Stimulated activated CD8-positive, alpha-beta memory T cell treated with anti-CD3 and anti-CD28 coated beads, Interleukin-7, amount 100 ng/mL, for 48 hours (primary cell): ENCODE measurements around the gene ADGRB3.
"Not testable (repeated sequence)": the region's sequence is repeated elsewhere in the genome, so short reads cannot be mapped to it uniquely, and the experiment has no call there.

Experiments
- DNase-seq, 2 donors: peaks; one replicate each; pipeline ENCODE4 v3.0.0-alpha.2; 2020; ENCODE audit warnings: low read depth in 1 of 2; ENCODE audit errors: extremely low read depth in 1 of 2

The ADGRB3 gene

DNA sequence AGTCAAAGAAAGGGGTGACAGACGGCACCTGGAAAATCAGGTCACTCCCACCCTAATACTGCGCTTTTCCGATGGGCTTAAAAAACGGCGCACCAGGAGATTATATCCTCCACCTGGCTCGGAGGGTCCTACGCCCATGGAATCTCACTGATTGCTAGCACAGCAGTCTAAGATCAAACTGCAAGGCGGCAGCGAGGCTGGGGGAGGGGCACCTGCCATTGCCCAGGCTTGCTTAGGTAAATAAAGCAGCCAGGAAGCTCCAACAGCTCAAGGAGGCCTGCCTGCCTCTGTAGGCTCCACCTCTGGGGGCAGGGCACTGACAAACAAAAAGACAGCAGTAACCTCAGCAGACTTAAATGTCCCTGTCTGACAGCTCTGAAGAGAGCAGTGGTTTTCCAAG lies 277.7 kb downstream of the ADGRB3 start:
- DNase-seq, result not testable (repeated sequence)

DNA sequence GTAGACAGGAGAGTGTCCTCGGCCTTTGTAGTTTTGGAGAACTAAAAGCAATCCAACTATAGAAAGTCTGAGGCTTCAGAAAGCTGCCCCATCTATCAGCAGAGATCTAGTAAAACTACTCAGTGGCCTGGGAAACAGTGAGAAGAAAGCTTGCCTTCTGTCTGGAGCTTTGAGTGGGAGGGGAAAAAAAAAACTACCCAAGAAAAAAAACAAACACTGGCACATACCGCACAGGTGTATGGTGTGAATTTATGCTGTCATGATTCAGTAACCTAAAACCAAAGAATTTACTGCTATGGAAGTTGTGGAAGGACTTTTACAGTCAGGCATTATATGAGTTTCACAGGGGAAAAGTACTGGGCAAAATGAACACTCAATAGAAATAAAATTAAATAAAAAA lies 280.5 kb downstream of the ADGRB3 start:
- no peak for DNase-seq

DNA sequence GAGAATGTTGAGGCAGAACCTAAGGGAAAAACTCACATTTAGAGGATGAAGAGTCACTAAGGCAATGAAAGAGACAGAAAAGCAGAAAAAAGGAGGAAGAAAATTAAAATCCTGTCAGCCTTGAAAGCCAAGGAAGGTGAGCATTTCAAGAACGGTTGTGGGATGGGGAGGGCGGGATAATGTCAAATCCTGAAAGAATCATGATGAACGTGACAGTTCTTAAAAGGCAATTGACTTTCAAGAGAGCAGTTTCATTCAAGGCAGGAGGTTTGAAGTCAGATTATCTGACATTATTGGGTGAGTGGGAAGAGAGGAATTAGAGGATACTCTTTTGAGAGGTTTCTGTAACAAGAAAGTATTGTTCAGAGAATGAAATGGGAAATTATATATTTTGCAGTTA lies 284.5 kb downstream of the ADGRB3 start:
- no peak for DNase-seq

DNA sequence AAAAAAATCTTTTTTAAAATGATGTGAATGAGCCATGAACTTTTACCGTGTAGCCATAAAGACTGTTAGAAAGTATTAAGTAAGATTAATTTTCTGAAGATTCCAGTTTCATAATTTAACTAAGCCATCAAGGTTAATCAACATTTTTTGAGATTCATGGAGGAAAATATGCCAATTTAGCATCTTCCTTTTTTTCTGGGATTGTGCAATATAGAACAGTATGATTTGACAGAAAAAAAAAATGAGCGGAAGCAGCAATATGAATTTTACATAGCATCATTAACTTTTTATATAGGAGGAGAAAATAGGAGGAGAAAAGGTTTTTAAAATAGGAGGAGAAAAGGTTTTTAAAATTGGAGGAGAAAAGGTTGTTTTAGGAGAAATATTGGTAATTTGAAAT lies 306.3 kb downstream of the ADGRB3 start:
- no peak for DNase-seq

DNA sequence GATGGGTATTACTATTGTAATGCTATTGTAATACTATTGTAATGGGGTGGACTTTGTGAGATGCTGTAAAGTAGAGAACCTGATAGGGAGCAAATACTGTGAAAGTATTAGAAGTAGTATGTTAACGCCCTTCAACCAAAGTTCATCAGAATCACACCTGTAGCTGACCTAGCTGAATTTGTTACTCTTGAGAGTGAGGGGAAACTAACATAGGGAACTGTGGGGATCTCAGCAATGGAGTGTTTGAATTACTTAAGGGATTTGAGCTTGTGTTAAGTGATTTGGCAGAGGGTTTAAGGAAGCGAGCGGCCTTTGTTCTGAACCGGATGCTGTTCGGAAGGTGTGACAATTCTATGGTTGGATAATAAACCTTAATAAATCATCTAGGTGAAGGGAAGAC lies 312.6 kb downstream of the ADGRB3 start:
- DNase-seq, result no peak

DNA sequence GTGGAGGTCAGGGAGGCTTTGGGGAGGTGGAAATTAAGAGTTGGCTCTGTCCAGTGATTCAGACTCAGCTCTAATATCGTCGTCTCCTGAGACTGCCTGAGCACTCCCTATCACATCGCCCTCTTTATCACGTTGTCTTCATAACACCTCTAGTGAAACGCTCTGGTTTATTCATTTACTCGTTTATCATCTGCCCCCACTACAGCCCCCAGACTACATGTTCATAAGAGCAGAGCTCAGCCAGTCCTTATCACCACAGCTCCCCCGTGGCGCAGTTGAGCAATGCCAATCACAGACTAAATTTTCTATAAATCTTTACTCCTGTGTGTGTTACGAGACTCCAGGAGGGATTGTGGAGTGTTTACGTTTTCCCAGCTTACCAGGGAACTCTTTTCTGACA lies 316.2 kb downstream of the ADGRB3 start:
- no peak for DNase-seq

DNA sequence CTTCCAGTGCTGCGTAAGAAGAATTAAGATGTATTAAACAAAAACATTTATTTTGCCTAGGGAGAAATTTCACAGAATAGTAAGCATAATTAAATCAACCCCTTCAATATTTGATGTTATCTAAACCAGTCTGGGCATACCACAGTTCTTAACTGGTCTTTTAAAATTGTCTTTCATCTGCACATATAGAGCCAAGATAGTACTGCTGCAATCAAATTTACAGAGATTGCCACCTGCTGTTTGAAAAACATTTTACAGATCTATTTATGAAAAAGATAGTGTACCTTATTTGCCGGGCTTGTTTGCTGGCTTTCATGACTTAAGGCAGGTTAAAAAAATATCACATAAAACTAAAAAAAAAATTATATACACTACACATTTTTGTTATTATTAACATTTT lies 323.2 kb downstream of the ADGRB3 start:
- no peak for DNase-seq

DNA sequence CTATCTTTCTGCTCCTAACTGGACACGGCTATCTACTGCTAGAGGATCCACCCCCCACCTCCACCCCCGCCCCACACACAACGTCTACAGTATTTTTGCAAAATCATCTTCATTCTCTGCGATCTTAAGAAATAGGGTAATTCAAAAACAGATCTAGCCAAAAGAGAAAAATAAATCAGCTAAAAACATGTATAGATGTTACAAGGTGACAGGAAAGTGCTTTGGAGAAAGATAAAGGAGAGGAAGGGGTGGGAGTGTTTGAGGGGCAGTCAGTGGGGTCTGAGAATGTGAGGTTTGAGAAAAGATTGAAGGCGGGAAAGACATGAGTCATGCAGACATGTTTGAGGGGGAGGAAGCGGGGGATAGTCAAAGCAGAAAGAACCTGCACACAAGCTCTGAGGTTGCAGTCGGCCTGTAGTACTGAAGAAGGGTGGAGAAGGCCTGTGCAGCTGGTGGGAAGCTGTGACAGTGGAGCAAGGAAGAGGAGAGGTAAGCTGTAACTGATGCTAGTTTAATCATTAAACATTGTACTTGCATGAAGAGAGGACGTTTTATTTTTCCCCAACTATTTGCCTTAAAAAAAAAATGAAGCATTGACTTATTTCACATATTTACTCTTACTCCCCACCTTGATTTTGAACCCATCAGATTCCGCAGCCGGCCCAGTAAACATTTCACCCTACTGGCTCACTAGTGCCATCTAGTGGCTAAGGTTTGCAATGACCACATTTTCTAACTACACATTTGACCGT lies 332.6 kb downstream of the ADGRB3 start:
- peak in 1 of 2 donors; percentile 12 for DNase-seq

DNA sequence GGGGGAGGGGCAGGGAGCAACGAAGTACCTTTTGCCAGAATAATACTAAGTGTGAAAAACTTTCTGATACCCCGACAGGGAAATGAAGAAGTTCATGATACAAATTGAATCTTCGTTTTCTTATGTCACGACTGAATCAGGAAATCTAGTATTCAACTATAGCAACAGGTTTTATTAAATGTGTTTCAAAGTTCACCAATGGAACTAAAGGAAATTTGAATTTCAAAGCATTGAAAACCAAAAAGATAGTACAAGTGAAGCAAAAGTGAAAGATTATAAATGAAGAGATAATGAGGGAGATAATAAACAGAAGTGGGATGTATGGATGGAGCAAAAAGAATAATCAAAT lies 333.2 kb downstream of the ADGRB3 start:
- DNase-seq, result no peak

DNA sequence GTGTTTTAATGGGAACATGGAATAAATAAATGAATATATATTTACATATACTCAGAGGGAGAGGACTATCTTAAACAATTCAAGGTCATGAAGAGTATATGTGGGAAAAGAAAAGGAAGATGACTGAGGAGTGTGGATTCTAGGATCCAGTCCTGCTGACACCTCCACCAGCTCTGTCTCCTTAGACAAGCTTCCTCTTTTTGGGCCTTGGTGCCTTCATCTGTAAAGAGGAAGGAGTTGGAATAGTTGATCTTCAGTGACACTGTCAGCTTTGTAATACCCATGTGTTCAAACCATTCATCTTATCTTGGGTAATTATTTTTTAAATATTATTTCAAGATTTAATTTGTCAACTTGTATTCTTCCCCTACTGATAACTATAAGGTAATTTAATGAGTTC lies 338.0 kb downstream of the ADGRB3 start:
- DNase-seq, result no peak

DNA sequence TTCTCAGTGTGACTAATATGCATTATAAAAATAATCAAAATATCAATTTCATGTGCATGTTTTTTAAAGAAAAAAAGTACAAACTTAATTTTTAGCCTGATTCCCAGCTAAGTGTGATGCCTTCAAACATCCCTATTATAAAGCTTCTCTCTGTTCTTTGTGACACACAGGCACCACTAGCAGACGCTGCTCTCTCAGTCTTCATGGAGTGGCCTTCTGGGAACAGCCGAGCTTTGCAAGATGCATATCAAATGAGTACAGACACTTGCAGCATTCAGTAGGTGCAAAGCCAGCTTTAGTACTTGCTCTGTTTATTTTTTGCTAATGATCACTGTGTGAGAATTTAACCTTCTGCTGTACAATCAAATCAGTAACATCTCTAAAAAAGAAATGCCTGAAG lies 340.0 kb downstream of the ADGRB3 start:
- DNase-seq, result no peak

DNA sequence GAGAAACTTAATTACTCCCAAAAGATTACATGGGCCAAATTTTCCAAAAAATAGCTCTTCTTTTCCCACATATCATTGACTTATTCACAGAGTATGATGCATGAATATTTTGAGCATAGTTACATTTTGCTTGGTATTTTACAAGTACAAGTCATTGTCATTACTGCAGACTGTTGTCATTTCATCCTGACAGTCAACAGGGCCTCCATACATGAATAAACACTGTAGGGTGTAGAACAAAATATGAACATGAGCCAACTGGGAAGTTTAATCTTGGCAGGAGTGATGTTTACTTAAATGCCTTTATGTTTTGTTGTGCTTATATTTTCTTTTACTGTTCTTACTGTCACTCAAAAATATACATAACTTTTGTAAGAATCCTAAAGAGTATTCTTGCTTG lies 340.7 kb downstream of the ADGRB3 start:
- no peak for DNase-seq

DNA sequence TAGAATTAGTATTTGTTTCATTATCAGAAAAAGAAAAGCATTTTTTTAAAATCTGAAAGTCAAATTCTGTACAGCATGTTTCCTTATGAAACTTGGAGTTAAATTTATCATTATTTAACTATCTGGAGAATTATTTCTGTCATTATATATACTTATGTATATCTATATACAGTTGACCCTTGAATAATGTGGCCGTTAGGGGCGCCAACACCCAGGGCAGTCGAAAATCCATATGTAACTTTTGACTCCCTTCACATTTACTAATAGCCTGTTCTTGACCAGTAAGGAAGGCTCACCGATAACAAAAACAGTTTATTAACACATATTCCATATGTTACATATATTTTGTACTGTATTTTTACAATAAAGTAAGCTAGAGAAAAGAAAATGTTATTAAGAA lies 341.2 kb downstream of the ADGRB3 start:
- no peak for DNase-seq

DNA sequence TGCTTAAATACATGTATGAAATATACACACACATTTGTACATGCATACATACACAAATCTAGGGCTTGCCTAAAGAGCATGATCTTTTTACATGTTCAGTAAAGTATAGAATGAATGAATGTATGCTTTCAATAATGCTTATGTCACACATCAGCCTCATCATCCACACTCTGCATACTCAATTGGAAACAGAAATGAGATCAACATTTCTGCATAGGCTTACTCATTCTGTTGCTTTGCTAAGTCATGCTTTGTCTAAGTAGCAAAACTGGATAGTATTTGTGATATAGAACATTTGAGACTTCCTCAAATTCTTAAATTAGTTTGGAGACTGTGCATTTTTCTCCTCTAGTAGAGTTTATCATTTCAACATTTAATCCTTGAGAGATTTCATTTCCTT lies 343.3 kb downstream of the ADGRB3 start:
- no peak for DNase-seq

DNA sequence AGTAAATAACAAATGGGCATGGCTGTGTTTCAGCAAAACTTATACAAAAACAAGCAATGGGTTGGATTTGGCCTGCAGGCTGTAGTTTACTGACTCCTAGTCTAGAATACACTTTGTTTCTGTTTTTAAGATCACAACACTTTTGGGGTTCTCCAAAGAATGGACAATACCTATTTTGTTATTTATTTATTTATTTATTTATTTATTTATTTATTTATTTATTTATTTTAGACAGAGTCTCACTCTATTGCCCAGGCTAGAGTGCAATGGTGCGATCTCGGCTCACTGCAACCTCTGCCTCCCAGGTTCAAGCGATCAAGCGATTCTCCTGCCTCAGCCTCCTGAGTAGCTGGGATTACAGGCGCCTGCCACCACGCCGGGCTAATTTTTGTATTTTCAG lies 346.6 kb downstream of the ADGRB3 start:
- not testable (repeated sequence) for DNase-seq

DNA sequence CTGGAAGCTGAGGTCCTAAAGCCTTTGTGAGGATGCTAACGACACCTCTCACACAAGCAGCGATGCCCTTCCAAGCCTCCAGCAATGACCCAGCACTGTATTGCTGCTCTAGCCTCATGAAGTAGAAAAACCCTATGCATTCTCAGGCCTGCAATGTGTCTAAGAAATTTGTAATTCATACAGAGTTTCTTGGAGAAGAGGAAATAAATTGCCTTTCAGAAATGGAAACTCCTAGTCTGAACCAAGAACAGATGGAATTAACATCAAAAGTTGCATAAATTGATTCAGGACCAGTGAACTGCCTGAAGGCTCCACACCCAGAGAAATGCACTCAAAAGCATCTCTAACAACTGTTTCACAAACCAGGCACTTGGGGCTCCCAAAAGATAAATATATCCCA lies 353.6 kb downstream of the ADGRB3 start:
- no peak for DNase-seq

DNA sequence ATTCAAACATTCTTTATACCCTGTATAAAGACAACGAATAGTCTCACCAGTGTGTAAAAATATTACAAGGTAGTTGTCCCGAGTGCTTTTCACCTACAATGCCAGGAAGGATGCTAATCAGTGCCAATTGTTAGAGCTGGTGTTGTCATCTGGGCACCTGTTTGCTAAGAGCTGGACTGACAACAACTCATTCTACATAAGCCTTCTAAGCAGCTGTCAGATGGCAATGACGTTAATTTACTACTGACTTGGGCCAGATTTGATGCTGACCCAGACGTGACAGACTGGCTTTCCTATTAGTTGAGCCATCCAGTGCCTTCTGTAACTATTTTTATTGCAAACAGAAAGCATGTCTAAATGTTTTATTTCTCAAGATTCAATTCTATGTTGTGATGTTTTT lies 355.2 kb downstream of the ADGRB3 start:
- no peak for DNase-seq

DNA sequence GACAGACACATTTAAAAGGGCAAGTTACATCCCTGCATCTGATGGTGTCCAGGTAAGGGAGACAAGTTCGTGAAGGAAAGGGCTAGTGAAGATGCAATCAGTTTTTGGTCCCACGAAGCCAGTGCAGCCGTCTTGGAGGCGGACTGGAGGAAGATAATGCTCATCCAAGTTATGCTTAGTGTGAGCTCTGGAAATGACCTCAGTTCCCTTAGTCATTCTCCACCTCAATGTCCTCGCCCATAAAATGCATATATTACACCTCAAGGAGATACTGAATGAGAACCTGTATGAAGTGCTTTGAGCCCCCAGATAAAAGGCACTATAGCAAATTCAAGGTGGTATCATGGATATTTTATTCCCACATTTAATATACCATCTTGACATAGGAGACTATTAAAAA lies 358.8 kb downstream of the ADGRB3 start:
- no peak for DNase-seq

DNA sequence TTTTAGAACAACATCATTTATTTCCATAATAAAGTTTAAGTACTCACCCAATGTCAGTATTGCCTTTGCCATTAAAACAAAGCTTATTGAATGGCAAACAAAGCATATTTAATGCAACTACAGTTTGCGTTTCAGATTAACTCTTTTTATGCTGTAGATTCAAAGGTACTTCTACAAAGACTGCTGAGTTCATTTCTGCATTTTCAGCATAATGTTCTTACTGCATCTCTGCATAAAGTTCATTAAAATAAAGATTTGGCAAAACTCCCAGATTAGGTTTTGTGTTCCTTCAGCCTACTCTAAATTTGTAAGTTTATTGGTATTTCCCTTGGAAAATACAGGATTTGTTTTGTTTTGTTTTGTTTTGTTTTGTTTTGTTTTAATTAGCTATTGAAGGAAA lies 359.4 kb downstream of the ADGRB3 start:
- no peak for DNase-seq

DNA sequence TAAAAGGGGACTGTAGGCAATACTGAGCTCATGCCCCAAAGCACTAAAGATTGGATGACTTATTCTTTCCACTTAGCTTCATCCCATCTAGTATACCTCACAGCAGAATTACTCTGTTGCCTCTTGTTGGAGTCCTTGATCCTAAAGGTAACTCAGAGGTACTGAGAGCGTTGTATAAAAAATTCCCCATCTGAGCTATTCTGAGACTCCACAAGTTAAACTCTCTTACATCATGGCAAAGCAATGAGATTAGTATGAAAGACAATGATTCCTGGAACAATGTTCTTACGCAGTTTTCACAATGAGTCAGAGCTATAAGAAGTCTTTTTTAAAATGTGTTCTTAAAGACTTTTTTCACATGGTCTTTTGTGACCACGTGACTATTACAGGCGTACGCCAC lies 370.1 kb downstream of the ADGRB3 start:
- DNase-seq, result no peak

DNA sequence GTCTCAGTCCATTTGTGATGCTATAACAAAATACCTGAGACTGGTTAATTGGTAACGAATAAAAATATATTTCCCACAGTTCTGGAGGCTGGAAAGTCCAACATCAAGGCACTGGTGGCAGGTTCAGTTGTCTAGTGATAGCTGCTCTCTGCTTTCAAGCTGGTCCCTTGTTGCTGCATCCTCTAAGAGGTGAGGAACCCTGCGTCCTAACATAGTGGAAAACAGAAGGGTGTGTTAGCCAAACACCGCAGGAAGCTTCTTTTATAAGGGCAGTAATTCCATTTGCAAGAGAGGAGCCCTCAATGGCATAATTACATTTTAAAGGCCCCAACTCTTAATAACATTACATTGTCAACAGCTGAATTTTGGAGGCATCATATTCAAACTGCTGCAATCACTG lies 372.7 kb downstream of the ADGRB3 start:
- no peak for DNase-seq

DNA sequence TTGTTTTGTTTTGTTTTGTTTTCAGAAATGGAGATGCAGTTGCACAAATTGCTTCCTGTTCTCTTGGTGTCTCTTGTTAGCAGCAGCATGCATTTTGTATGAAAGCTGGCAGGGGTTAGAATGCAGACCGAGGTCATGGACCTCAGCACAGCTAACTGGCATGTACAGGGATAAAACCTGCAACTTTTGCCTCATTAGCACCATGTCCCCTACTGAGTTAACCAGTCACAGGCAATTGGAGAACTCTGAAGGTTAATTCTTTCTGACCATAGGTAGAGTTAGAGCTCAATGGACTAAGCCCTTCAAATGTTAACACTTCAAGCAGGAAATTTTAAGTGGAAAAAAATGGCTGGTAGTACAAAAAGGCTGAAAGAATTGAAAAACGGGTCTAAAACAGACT lies 377.1 kb downstream of the ADGRB3 start:
- DNase-seq, result no peak

DNA sequence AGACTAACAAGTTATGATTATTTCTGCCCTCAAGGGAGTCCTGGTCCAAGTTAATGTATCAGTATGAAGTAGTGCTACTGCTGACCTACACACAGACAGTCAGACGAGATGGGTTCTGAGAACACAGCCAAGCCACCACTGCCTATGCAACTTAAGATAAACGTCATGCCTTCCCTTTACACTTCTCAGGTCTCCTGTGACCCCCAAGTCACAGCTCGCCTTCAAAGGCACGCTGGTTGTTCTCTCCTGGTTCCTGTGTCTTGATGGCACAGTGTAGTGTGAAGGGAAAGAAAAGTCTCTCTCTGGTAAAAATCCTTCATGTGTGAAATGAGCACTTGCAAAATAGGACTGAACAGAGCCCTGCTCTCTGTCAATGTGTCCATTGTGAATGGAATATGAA lies 377.8 kb downstream of the ADGRB3 start:
- DNase-seq, result no peak
